ENCODE measurements around the gene NOXA1.

Gene NOXA1

GRCh38 chr9:137426018-137426681 is 3.0 kb downstream of the NOXA1 start:
- H3K27ac Mint-ChIP-seq = no peak overlapping the region

GRCh38 chr9:137427454-137428310 is 4.5 kb downstream of the NOXA1 start:
- H3K4me3 Mint-ChIP-seq = no peak overlapping the region
- no peaks in the 10 kb centered on the region for H3K36me3 Mint-ChIP-seq
- H3K27me3 Mint-ChIP-seq = no peaks in the 10 kb centered on the region
- H3K27ac Mint-ChIP-seq = no peak overlapping the region
- peaks cover 5% of the 10 kb centered on the region for H3K4me1 Mint-ChIP-seq (ENCODE audit: low read depth)
- H3K9me3 Mint-ChIP-seq (ENCODE audit: low read depth) = no peaks in the 10 kb centered on the region

More at GRCh38 chr9:137426018-137426681, 3.0 kb downstream of the NOXA1 start:
- H3K4me1 Mint-ChIP-seq (ENCODE audit: low read depth) = peaks cover 12% of the 10 kb centered on the region
- H3K9me3 Mint-ChIP-seq (ENCODE audit: low read depth) = no peaks in the 10 kb centered on the region
- H3K36me3 Mint-ChIP-seq = no peaks in the 10 kb centered on the region
- no peak overlapping the region for H3K4me3 Mint-ChIP-seq
- H3K27me3 Mint-ChIP-seq = no peaks in the 10 kb centered on the region

- Mint-ChIP-seq H3K27me3 (no peaks in the 10 kb centered on the region), H3K4me3 (no peak overlapping the region)
Observed at GRCh38 chr9:137428311-137428630, 5.1 kb downstream of the NOXA1 start.

GRCh38 chr9:137428841-137429545 is 5.8 kb downstream of the NOXA1 start:
- H3K27ac Mint-ChIP-seq = no peak overlapping the region
- H3K36me3 Mint-ChIP-seq = no peaks in the 10 kb centered on the region

More at GRCh38 chr9:137428311-137428630, 5.1 kb downstream of the NOXA1 start:
- no peaks in the 10 kb centered on the region for H3K9me3 Mint-ChIP-seq (ENCODE audit: low read depth)
- H3K36me3 Mint-ChIP-seq = no peaks in the 10 kb centered on the region
- peaks cover 5% of the 10 kb centered on the region for H3K4me1 Mint-ChIP-seq (ENCODE audit: low read depth)
- no peak overlapping the region for H3K27ac Mint-ChIP-seq

GRCh38 chr9:137429546-137429890 is 6.3 kb downstream of the NOXA1 start:
- Mint-ChIP-seq H3K27ac (no peak overlapping the region), H3K4me3 (no peak overlapping the region), H3K4me1 (ENCODE audit: low read depth) (peaks cover under 1% of the 10 kb centered on the region), H3K36me3 (no peaks in the 10 kb centered on the region), H3K27me3 (no peaks in the 10 kb centered on the region), H3K9me3 (ENCODE audit: low read depth) (no peaks in the 10 kb centered on the region)

More at GRCh38 chr9:137428841-137429545, 5.8 kb downstream of the NOXA1 start:
- Mint-ChIP-seq H3K27me3 (no peaks in the 10 kb centered on the region), H3K4me1 (ENCODE audit: low read depth) (peaks cover 5% of the 10 kb centered on the region), H3K9me3 (ENCODE audit: low read depth) (no peaks in the 10 kb centered on the region), H3K4me3 (no peak overlapping the region)

- H3K27me3 Mint-ChIP-seq = no peaks in the 10 kb centered on the region
- no peaks in the 10 kb centered on the region for H3K36me3 Mint-ChIP-seq
- no peak overlapping the region for H3K4me3 Mint-ChIP-seq
- no peak overlapping the region for H3K27ac Mint-ChIP-seq
- no peaks in the 10 kb centered on the region for H3K4me1 Mint-ChIP-seq (ENCODE audit: low read depth)
- H3K9me3 Mint-ChIP-seq (ENCODE audit: low read depth) = no peaks in the 10 kb centered on the region
Observed at GRCh38 chr9:137429974-137430722, 7.0 kb downstream of the NOXA1 start.

- no peaks in the 10 kb centered on the region for H3K9me3 Mint-ChIP-seq (ENCODE audit: low read depth)
- no peaks in the 10 kb centered on the region for H3K4me1 Mint-ChIP-seq (ENCODE audit: low read depth)
- no peaks in the 10 kb centered on the region for H3K36me3 Mint-ChIP-seq
- no peak overlapping the region for H3K4me3 Mint-ChIP-seq
- no peak overlapping the region for H3K27ac Mint-ChIP-seq
- H3K27me3 Mint-ChIP-seq = no peaks in the 10 kb centered on the region
Observed at GRCh38 chr9:137430723-137431415, 7.7 kb downstream of the NOXA1 start.

- no peaks in the 10 kb centered on the region for H3K27me3 Mint-ChIP-seq
- no peaks in the 10 kb centered on the region for H3K9me3 Mint-ChIP-seq (ENCODE audit: low read depth)
- no peak overlapping the region for H3K4me3 Mint-ChIP-seq
- H3K27ac Mint-ChIP-seq = no peak overlapping the region
- H3K36me3 Mint-ChIP-seq = no peaks in the 10 kb centered on the region
- H3K4me1 Mint-ChIP-seq (ENCODE audit: low read depth) = no peaks in the 10 kb centered on the region
Observed at GRCh38 chr9:137431416-137431931, 8.3 kb downstream of the NOXA1 start.

GRCh38 chr9:137432687-137433348 is 9.6 kb downstream of the NOXA1 start:
- H3K27ac Mint-ChIP-seq = no peak overlapping the region
- no peaks in the 10 kb centered on the region for H3K4me1 Mint-ChIP-seq (ENCODE audit: low read depth)
- no peak overlapping the region for H3K4me3 Mint-ChIP-seq
- no peaks in the 10 kb centered on the region for H3K36me3 Mint-ChIP-seq
- H3K27me3 Mint-ChIP-seq = no peaks in the 10 kb centered on the region
- no peaks in the 10 kb centered on the region for H3K9me3 Mint-ChIP-seq (ENCODE audit: low read depth)

- Mint-ChIP-seq H3K4me1 (ENCODE audit: low read depth) (no peaks in the 10 kb centered on the region), H3K27ac (no peak overlapping the region), H3K36me3 (no peaks in the 10 kb centered on the region), H3K27me3 (no peaks in the 10 kb centered on the region), H3K4me3 (no peak overlapping the region), H3K9me3 (ENCODE audit: low read depth) (no peaks in the 10 kb centered on the region)
Observed at GRCh38 chr9:137433349-137433915, 10.2 kb downstream of the NOXA1 start.

GRCh38 chr9:137433916-137434431 is 10.8 kb downstream of the NOXA1 start:
- Mint-ChIP-seq H3K4me3 (no peak overlapping the region), H3K4me1 (ENCODE audit: low read depth) (no peaks in the 10 kb centered on the region)

GRCh38 chr9:137434498-137435380 is 11.5 kb downstream of the NOXA1 start:
- Mint-ChIP-seq H3K27ac (no peak overlapping the region), H3K4me1 (ENCODE audit: low read depth) (no peaks in the 10 kb centered on the region), H3K27me3 (no peaks in the 10 kb centered on the region), H3K9me3 (ENCODE audit: low read depth) (no peaks in the 10 kb centered on the region), H3K4me3 (no peak overlapping the region), H3K36me3 (no peaks in the 10 kb centered on the region)

More at GRCh38 chr9:137433916-137434431, 10.8 kb downstream of the NOXA1 start:
- H3K36me3 Mint-ChIP-seq = no peaks in the 10 kb centered on the region
- no peaks in the 10 kb centered on the region for H3K27me3 Mint-ChIP-seq
- H3K9me3 Mint-ChIP-seq (ENCODE audit: low read depth) = no peaks in the 10 kb centered on the region
- no peak overlapping the region for H3K27ac Mint-ChIP-seq

Measured in activated naive CD8-positive, alpha-beta T cell (primary cell).